Endothelial cell of umbilical vein (primary cell): ENCODE results near the gene SH3PXD2B.
"Not testable (repeated sequence)": the region's sequence is repeated elsewhere in the genome, so short reads cannot be mapped to it uniquely, and the experiment has no call there.

ENCODE experiments used
- CTCF ChIP-seq, 2 donors: IDR thresholded peaks; 1 replicate in 1 of 2; 2 replicates in 1 of 2; pipeline ENCODE4 v1.5.1; 2011; ENCODE audit warnings: low read length in 2 of 2, mild to moderate bottlenecking in 2 of 2, moderate library complexity in 2 of 2, control low read depth in 1 of 2, inconsistent platforms in 1 of 2, low read depth in 1 of 2; ENCODE audit not compliant: insufficient read depth in 1 of 2; ENCODE audit errors: extremely low read depth in 1 of 2
- EZH2 ChIP-seq: IDR thresholded peaks from 2 replicates; pipeline ENCODE4 v1.6.1; 2012; ENCODE audit warnings: borderline replicate concordance, low read depth, mild to moderate bottlenecking, moderate library complexity, low read length, inconsistent platforms; ENCODE audit not compliant: severe bottlenecking
- JUN ChIP-seq: IDR thresholded peaks from 2 replicates; pipeline ENCODE4 v1.6.1; 2011; ENCODE audit warnings: borderline replicate concordance, low read depth; ENCODE audit not compliant: insufficient read length, insufficient read depth
- MAX ChIP-seq: IDR thresholded peaks from 2 replicates; pipeline ENCODE4 v1.6.1; 2011; ENCODE audit not compliant: insufficient read depth, insufficient read length
- POLR2A ChIP-seq: IDR thresholded peaks from 2 replicates; pipeline ENCODE4 v1.6.1; 2012; ENCODE audit warnings: low read depth, mild to moderate bottlenecking, control low read depth, low read length
- POLR2AphosphoS5 ChIP-seq: IDR thresholded peaks from 2 replicates; pipeline ENCODE4 v1.6.1; 2012; ENCODE audit warnings: low read depth, mild to moderate bottlenecking, control low read depth, low read length, moderate library complexity; ENCODE audit not compliant: insufficient read depth

- not testable (repeated sequence) for TF ChIP-seq MAX; CTCF (IDR thresholded peaks at IDR 0.05; ENCODE audit: extremely low read depth in 1 of 2, insufficient read depth in 1 of 2, low read depth in 1 of 2, low read length in 2 of 2); JUN; POLR2AphosphoS5; EZH2; POLR2A
Observed at GRCh38 chr5:172402031-172402430, 52.3 kb downstream of the SH3PXD2B start.
